HG03558 (cell line): ENCODE measurements around the gene TRIO.
"Not testable (repeated sequence)": the region's sequence is repeated elsewhere in the genome, so short reads cannot be mapped to it uniquely, and the experiment has no call there.

Source experiments
- ATAC-seq: cut with Tn5 transposase; IDR thresholded peaks from one replicate; pipeline ENCODE4 v1.9.1; 2021; ENCODE audit warnings: moderate number of reproducible peaks; ENCODE audit not compliant: unreplicated experiment; ENCODE audit errors: extremely low read depth

Gene TRIO

DNA sequence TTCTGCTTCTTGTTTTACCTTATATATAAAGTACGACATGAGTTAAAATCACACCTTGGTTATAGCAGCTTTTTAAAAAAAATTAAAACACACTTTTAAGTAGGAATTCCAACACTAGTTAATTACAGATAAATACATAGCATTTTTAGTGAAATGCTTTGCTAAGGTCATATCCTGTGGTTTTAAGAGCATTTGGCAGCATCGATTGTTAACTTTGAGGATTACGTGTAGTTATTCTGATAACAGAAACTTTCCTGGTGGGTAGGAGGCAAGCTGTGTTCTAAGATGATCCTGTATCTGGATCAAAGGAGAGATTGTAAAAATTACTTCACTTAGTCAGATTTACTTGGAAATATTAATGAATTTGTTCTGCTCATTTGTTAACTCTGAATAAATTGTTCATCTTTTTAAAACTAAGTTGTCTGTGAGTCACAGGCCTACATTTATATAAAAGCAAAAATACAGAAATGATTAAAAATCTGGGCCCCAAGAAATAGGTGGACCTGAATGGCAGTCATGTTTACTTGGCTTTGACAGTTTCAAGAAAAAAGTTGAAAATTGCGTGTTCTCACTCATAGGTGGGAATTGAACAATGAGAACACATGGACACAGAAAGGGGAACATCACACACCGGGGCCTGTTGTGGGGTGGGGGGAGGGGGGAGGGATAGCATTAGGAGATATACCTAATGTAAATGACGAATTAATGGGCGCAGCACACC lies 58.3 kb downstream of the TRIO start:
- no peak for ATAC-seq

GRCh38 chr5:14202462-14202861 lies 59.3 kb downstream of the TRIO start:
- no peak for ATAC-seq

DNA sequence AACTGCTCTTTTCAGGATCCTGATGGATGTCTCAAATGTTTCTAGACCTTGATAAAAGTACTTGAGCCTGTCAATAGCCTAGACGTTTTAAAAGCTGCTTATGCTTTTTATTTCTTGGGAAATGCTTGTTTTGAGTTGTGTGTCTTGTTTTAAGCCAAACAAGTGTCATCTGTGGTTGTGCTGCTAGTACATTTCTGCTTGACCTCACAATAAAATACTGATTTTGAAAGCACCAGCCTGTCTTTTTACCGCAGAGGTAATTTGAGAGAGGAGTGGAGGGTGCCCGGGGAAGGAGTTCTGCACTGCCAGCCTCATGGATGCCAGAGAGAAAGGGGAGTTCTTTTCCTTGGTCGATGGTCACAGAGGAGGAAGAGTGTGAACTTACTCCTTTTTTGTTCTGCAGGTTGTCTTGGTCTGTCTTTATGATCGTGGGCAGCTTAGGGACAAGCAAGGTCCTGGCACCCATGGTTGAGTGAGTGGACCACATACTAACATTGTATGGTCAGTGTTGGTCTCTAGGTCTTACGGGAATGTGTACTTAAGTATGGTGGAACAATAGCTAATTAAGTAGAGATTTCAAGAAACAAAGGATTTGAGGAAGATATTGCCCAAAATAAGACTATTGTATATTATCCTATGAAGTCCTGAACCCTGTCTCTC lies 61.0 kb downstream of the TRIO start:
- no peak for ATAC-seq

- ATAC-seq = no peak
Observed at GRCh38 chr5:14204785-14205321, 61.7 kb downstream of the TRIO start.

GRCh38 chr5:14206028-14206725 lies 63.0 kb downstream of the TRIO start:
- no peak for ATAC-seq

- ATAC-seq = not testable (repeated sequence)
Observed at GRCh38 chr5:14207428-14207827, 64.3 kb downstream of the TRIO start.

- ATAC-seq = peak; percentile 47
Observed at GRCh38 chr5:14208071-14209021, 65.2 kb downstream of the TRIO start.

DNA sequence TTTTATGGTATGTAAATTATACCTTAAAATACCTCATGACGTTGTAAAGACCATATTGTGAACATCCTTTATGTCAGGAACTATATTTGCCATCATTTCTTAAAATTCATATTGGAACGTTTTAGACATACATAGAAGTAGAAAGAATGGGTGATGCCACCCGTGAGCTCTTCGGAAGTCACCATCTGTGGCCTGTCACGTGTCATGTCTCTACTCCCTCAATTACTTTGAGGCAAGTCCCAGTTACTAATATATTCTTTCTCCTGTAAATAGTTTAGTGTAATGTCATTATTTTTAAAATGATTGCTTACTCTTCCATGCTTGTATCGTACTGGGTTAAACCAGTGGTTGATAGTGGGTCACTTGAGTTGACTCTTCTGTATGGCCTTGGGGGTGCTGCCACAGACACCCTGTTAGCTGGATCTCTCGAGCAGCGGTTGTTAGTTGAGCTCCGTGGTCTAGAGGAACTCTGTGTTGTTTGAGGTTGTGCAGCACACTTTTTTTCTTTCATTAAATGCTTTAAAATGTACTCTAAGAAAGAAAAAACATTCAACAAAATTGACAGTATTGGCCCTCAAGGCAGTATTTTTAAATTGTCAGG lies 66.2 kb downstream of the TRIO start:
- ATAC-seq = no peak

GRCh38 chr5:14209836-14210235 lies 66.7 kb downstream of the TRIO start:
- ATAC-seq = no peak

DNA sequence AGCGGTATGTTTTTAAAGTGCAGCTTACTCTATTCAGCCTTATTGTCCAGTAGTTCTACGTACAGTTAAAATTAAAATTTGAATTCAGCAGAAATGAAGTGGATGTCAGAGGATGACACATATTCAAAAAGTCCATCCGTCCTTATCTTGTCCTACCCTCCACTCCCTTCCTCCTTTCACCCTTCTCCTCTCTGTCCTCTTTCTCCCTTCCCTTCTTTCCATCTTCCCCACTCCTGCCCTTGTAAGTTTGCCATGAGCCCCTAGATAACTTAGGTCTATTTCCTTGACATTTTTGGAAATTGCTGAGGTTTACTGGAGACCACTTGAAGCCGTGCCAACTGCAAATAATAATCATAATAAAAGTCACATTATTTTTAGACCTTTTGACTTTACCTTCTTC lies 67.6 kb downstream of the TRIO start:
- ATAC-seq = no peak

DNA sequence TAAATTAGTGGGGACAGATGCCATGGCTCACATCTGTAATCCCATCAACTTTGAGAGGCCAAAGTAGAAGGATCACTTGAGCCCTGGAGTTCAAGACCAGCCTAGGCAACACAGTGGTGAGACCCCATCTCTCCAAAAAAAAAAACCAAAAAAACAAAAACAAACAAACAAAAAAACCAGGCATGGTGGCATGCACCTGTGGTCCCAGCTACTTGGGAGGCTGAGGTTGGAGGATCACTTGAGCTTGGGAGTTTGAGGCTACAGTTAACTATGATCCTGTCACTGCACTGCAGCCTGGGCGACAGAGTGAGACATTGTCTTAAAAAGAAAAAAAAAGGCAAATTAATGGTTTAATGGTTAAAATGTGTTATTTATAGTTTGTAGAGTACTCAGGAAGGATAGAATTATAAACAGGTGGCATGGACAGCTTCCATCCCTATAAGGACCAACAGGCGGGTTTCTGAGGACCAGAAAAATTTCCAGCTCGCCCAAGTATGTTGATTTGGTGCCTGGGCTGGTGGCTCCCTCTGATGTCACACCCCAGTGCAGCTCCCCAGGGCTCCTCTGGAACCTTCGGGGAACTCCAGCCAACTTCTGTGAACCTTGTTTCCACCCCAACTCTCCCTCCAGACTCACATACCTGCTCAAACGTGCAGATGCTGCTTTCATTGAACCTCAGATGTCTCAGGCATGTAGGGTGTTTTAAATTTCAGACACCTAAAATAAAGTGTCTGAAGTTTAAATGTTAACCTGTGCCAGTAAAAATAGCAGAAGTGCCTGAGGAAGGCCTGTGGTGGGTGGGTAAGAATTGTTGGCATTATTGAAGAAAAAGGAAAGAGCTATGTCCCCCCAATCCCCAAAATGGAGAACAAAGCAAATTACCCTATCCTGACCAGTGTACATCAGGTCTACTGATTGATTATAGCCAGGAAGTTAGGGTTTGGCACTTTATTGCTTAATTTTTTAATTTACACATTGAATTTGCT lies 69.0 kb downstream of the TRIO start:
- no peak for ATAC-seq

DNA sequence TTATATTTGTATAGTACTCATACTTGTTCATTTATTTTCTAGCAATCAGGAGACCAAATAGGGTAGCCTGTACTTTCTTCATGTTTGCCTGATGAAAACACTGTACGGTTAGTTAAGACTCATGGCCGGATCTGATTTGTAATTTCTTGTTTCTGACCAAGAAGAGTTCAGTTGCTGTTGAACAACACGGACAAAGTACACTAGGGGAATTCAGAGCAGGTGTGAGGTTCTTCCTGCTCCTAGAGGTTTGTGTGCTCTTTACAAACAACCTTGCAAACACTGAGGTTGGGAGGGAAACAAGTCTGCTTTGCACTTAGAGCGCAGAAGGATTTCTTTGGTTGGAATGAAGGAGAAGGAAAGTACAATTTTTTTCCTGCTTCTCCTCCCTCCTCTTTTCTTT lies 69.7 kb downstream of the TRIO start:
- ATAC-seq = peak; percentile 19

GRCh38 chr5:14213253-14213652 lies 70.1 kb downstream of the TRIO start:
- ATAC-seq = no peak

- no peak for ATAC-seq
Observed at GRCh38 chr5:14213813-14214585, 70.9 kb downstream of the TRIO start.

GRCh38 chr5:14215901-14216300 lies 72.8 kb downstream of the TRIO start:
- no peak for ATAC-seq

DNA sequence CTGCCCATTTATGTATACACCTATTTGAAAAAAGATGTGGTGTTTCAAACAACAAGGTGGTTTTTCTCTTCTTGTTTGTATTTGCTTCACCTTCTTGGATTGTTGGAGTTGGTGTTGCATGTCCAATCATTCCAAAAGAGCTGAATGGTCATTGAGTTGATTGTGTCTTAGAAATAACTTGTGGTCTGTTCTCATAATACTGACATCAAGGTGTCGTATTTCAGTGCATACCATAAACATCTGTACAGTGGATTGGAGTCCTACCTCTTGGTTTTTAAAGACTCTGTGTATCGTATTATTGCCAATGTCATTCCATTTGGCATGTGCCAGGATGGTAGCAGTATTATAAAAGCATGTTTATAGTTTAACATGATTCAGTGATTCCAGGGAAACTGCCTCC lies 73.2 kb downstream of the TRIO start:
- no peak for ATAC-seq

GRCh38 chr5:14216902-14217301 lies 73.8 kb downstream of the TRIO start:
- no peak for ATAC-seq

DNA sequence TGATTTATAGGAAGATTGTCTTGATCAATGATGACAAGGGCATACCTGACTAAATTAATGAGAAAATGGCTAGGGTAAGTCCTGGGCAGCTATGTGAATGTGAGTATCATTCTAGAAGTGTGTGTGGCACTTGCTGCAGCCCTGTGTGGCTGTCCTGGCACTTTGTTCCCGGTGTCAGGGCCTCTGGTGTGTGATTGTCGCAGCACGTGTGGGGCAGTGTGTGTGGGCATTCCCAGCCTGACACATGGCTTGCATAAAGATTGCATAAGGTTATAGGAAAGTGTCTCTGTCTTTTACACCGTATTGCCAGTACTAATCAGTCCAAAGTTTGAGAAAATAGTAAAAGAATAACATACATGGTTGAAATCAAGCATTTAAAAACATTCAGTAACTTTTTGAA lies 74.4 kb downstream of the TRIO start:
- no peak for ATAC-seq
